Stimulated activated CD8-positive, alpha-beta memory T cell treated with anti-CD3 and anti-CD28 coated beads, Interleukin-12 subunit alpha, Interleukin-12 subunit beta, amount 100 ng/mL, for 1 hour (primary cell): Measurements from ENCODE around the gene CCDC136.

Experiments
- DNase-seq: peaks from one replicate; pipeline ENCODE4 v3.0.0-alpha.2; 2020; ENCODE audit warnings: low read depth

The CCDC136 gene

GRCh38 chr7:128862571-128863432, 71.0 kb downstream of the CCDC136 start, which contains the start of gene ATP6V1F:
Gene ATP6V1F, plus strand, starts transcription at chr7:128862856. Its CDS starts 49 bp downstream, at chr7:128862905.
- peak; percentile 99 for DNase-seq

GRCh38 chr7:128863433-128863989, 71.7 kb downstream of the CCDC136 start:
- peak; percentile 6 for DNase-seq

GRCh38 chr7:128865303-128865702, 73.5 kb downstream of the CCDC136 start:
- no peak for DNase-seq

GRCh38 chr7:128865996-128866877, 74.5 kb downstream of the CCDC136 start:
- no peak for DNase-seq

GRCh38 chr7:128867241-128867640, 75.5 kb downstream of the CCDC136 start:
- no peak for DNase-seq

- DNase-seq, result no peak
These were observed 76.3 kb downstream of the CCDC136 start for GRCh38 chr7:128867842-128868623.

- no peak for DNase-seq
These were observed 76.9 kb downstream of the CCDC136 start for GRCh38 chr7:128868624-128869137.

GRCh38 chr7:128869138-128869943, 77.6 kb downstream of the CCDC136 start:
- peak; percentile 5 for DNase-seq

- DNase-seq, result no peak
These were observed 78.1 kb downstream of the CCDC136 start for GRCh38 chr7:128869944-128870285.

- no peak for DNase-seq
These were observed 79.3 kb downstream of the CCDC136 start for GRCh38 chr7:128871050-128871449.
